Duodenal mucosa (tissue), 2 donors: Measurements from ENCODE around the gene TMEM116.
A peak's percentile ranks its signal among the peaks of the same experiment; 100 is the strongest.
"Not testable (repeated sequence)": the region's sequence is repeated elsewhere in the genome, so short reads cannot be mapped to it uniquely, and the experiment has no call there.

Experiments
- H3K27ac ChIP-seq: one replicate; pipeline ENCODE4 v1.7.0; 2013; ENCODE audit warnings: low read depth, low read length
- H3K27me3 ChIP-seq, 2 donors: one replicate each; pipeline ENCODE4 v1.7.0; 2013; ENCODE audit warnings: low read length in 2 of 2, control low read depth in 1 of 2; ENCODE audit not compliant: insufficient read depth in 2 of 2, control insufficient read depth in 1 of 2
- H3K36me3 ChIP-seq, 2 donors: one replicate each; pipeline ENCODE4 v1.7.0; 2013; ENCODE audit warnings: low read length in 2 of 2, control low read depth in 1 of 2; ENCODE audit not compliant: insufficient read depth in 2 of 2, control insufficient read depth in 1 of 2
- H3K4me1 ChIP-seq, 2 donors: one replicate each; pipeline ENCODE4 v1.7.0; 2013; ENCODE audit warnings: low read length in 2 of 2, control low read depth in 1 of 2; ENCODE audit not compliant: insufficient read depth in 2 of 2, control insufficient read depth in 1 of 2
- H3K4me3 ChIP-seq, 2 donors: one replicate each; pipeline ENCODE4 v1.7.0; 2013; ENCODE audit warnings: low read length in 2 of 2, low read depth in 1 of 2
- H3K9ac ChIP-seq, 2 donors: one replicate each; pipeline ENCODE4 v1.7.0; 2013; ENCODE audit warnings: low read length in 2 of 2, low read depth in 1 of 2
- H3K9me3 ChIP-seq, 2 donors: one replicate each; pipeline ENCODE4 v1.7.0; 2013; ENCODE audit warnings: low read length in 2 of 2, control low read depth in 1 of 2; ENCODE audit not compliant: control insufficient read depth in 1 of 2

Gene TMEM116

DNA sequence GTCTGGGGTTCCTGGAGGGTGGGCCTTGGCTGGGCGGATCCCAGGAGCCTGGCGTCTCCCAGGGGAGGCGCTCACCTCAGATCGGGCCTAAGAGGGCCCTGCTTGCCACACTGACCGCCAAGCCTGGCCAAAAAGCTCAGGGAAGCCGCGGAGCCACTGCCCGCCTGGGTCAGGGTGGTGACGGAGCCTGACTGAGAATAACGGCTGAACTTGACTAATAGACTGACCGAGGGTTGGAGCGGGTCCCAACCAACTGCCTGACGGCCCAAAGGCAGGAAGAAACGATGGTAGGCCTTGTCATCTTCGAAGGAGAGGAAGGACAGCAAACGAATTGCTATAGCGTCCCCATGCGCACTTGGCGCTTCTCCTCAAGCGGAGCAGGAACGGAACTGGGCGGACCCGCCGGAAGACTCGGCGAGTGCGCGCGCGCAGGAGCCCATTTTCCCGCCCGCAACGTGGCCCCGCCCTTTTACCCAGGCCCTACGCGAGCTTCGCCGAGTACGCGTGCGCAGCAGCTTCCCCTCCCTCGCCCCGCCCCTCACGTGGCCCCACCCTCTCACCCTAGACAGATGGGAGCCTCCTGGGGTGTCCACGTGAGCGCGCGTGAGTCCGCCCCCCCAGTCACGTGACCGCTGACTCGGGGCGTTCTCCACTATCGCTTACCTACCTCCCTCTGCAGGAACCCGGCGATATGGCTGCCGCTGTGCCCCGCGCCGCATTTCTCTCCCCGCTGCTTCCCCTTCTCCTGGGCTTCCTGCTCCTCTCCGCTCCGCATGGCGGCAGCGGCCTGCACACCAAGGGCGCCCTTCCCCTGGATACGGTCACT is at the start of gene TMEM116, which contains the start of gene ERP29:
TMEM116 (minus strand) TSS at position 391 of the 826 bp plus-strand sequence. CDS start 7,895 bp downstream, outside the sequence.
ERP29 (plus strand) TSS at position 652 of the 826 bp plus-strand sequence; CDS start at position 692, 40 bp downstream.
- Histone ChIP-seq H3K9me3 (no peaks in the 10 kb centered on the region), H3K27me3 (no peaks in the 10 kb centered on the region), H3K9ac (peak within 1 kb of the TSS; percentile 90 to 99), H3K27ac (peak within 1 kb of the TSS; percentile 92), H3K36me3 (peaks cover 9 to 12% of the 10 kb centered on the region in 2 donors), H3K4me1 (peaks cover 19 to 29% of the 10 kb centered on the region in 2 donors), H3K4me3 (peak within 1 kb of the TSS; percentile 92 to 93)

DNA sequence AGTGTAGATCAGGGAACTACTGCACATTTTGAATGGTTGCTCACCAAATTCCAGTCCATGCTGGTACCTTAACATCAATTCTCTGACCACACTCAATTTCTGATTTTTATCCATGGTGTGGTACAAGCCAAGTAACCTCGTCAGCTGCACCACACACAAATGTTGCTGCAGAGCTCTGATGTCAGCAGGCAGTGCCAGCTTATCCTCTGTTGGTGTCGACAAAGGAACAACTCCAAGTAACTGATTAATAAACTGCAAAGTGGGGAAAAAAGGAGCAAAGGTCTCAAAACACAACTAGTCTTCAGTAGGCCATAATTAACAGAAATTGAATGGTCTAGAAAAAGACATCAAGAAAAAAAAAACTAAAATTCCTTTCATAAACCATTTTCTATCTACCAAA is 48.2 kb upstream of the TMEM116 start:
- Histone ChIP-seq H3K9me3 (no peaks in the 10 kb centered on the region), H3K27me3 (no peaks in the 10 kb centered on the region), H3K36me3 (peaks cover 15 to 58% of the 10 kb centered on the region in 2 donors), H3K9ac (no peak overlapping the region), H3K27ac (no peak overlapping the region), H3K4me1 (no peaks in the 10 kb centered on the region), H3K4me3 (no peak overlapping the region)

DNA sequence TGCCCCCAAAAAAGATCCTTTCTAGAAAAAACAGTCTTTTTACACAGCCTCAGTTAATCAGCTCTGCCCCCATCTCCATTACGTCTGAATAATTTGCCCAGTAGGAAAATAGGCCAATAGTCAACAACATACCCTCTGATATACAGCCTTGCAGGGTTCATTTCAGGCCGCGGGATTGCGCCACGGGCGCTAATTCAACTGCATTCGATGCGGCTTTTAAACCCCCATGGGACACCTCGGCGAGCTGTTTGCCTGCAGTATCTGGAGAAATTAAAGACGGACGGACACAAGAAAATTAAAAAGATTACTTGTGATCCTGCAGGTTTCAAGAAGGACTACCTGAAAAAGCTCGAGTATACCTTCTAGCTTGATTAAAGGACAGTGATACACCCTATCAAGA is 36.4 kb upstream of the TMEM116 start:
- H3K36me3 ChIP-seq, result peaks cover 30 to 83% of the 10 kb centered on the region in 2 donors
- H3K4me3 ChIP-seq, result no peak overlapping the region
- H3K9me3 ChIP-seq, result no peaks in the 10 kb centered on the region
- no peak overlapping the region for H3K27ac ChIP-seq
- no peaks in the 10 kb centered on the region for H3K27me3 ChIP-seq
- no peak overlapping the region for H3K9ac ChIP-seq
- H3K4me1 ChIP-seq, result no peaks in the 10 kb centered on the region

DNA sequence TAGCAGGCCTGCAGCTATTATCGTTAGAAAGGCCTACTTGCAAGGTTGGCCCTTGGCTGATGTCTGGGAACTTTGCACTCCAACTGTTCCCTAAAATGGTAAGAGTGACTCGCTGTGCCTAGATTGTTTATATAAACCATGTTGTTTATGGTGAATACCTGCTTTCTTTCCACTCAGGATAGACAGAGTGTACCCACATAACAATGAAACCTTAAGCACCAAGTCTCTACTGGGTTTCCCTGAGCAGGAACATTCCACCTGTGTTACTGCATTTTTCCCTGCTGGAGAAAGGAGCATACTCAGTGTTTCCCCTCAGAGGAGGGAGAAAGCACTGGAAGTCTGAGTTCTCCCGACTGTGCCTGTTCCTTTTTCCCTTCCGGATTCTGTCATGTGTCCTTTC is 33.0 kb upstream of the TMEM116 start:
- Histone ChIP-seq H3K36me3 (peaks cover 24 to 75% of the 10 kb centered on the region in 2 donors), H3K27ac (no peak overlapping the region), H3K4me1 (no peaks in the 10 kb centered on the region), H3K9me3 (no peaks in the 10 kb centered on the region), H3K4me3 (no peak overlapping the region), H3K27me3 (no peaks in the 10 kb centered on the region), H3K9ac (no peak overlapping the region)

DNA sequence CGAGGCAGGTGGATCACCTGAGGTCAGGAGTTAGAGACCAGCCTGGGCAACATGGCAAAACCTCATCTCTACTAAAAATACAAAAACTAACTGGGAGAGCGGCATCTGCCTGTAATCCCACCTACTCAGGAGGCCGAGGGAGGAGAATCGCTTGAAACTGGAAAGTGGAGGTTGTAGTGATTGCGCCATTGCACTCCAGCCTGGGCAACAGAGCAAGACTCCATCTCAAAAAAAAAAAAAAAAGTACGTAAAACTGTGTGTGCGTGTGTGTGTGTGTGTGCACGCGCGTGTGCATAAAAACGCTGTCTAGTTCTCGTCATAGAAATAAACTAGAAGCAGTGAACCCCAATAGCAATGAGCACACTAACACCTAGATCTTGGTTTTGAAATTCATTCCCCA is 23.6 kb upstream of the TMEM116 start:
- H3K4me1 ChIP-seq, H3K4me3 ChIP-seq, H3K27ac ChIP-seq, H3K9me3 ChIP-seq, H3K9ac ChIP-seq, H3K27me3 ChIP-seq: not testable (repeated sequence)
- H3K36me3 ChIP-seq, result peaks cover 34 to 63% of the 10 kb centered on the region in 2 donors

DNA sequence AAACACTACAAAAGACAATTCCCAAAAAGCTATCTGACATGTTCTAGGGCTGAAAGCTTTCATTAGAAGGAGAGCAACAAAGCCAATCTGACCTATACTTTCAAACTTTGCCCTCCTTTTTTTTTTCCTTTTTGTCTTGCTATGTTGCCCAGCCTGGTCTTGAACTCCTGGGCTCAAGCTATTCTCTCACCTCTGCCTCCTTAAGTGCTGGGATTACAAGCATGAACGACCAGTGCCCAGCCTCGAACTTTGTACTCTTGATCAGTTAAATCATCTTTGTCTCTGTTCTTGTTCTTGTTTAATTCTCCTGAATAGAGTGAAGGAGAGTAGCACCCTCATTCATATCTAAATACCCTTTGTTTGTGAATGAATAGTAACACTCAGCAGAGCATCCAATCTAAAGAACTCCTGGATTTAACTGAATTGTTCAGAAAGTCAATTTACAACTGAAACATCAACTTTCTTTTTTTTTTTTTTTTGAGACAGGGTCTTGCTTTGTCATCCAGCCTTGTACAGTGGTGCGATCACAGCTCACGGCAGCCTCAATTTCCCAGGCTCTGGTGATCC is 22.3 kb upstream of the TMEM116 start:
- no peak overlapping the region for H3K27ac ChIP-seq
- no peaks in the 10 kb centered on the region for H3K9me3 ChIP-seq
- H3K9ac ChIP-seq, result no peak overlapping the region
- no peaks in the 10 kb centered on the region for H3K4me1 ChIP-seq
- H3K27me3 ChIP-seq, result no peaks in the 10 kb centered on the region
- no peak overlapping the region for H3K4me3 ChIP-seq
- peaks cover 35 to 62% of the 10 kb centered on the region in 2 donors for H3K36me3 ChIP-seq

DNA sequence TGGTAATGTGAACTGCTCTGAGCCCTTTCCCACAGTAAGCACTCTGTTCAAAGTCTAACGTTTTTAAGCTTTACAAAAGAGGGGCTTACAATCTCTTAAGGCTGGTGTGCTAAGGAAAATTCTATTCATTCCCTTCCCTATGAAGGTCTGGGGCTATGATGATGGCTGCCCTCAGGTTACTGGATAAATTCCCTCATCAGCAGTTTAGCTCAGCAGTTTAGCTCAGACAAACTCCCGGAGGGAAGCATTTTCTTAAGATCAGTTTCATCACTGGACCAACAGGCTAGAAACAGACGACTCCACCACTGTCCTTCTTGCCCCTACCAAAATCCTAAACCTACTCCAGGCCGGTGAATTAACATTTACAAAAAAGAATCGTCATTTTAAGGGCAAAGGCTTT is 19.3 kb upstream of the TMEM116 start:
- H3K9me3 ChIP-seq, result no peaks in the 10 kb centered on the region
- peaks cover 17 to 52% of the 10 kb centered on the region in 2 donors for H3K36me3 ChIP-seq
- H3K9ac ChIP-seq, result no peak overlapping the region
- no peaks in the 10 kb centered on the region for H3K27me3 ChIP-seq
- no peaks in the 10 kb centered on the region for H3K4me1 ChIP-seq
- no peak overlapping the region for H3K4me3 ChIP-seq
- no peak overlapping the region for H3K27ac ChIP-seq

DNA sequence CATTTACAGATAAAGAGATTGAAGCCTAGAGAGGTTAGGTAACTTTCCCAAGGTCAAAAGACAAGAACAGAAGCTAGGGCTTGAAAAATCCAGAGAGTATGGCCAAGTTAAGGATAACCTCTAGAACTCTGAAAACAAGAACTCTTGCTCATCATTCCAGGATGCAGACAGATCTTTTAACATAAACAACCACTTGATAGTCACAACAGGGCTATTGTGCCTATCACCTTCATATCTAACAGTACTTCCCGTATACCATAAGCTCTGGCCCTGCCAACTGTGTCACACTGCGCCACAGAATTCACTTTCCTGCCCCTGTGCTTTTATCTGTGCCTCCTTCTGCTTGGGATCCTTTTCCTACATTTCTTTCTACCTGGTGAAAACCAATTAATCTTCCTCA is 18.5 kb upstream of the TMEM116 start:
- no peaks in the 10 kb centered on the region for H3K9me3 ChIP-seq
- no peaks in the 10 kb centered on the region for H3K27me3 ChIP-seq
- no peak overlapping the region for H3K9ac ChIP-seq
- H3K36me3 ChIP-seq, result peaks cover 17 to 47% of the 10 kb centered on the region in 2 donors
- H3K4me3 ChIP-seq, result no peak overlapping the region
- H3K27ac ChIP-seq, result no peak overlapping the region
- H3K4me1 ChIP-seq, result no peaks in the 10 kb centered on the region

DNA sequence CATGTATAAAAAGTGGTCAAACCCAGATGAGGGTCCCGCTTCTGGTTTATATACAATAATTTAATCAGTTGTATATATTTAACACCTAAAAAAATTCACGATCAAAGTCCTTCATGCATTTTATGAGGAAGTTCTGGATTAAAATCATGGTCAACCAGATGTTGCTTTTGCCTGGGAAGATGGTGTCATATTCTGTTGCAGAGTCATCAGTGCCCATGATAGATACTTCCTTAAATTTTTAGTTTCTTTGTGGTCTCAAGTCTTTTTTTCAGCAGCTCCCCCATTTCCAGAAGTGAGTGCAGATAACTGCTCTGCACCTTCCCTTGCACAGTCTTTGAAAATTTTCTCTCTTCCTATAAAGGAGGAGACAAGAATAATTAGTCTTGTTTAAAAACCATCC is 16.3 kb upstream of the TMEM116 start:
- H3K9me3 ChIP-seq, result no peaks in the 10 kb centered on the region
- H3K9ac ChIP-seq, result no peak overlapping the region
- no peak overlapping the region for H3K27ac ChIP-seq
- H3K27me3 ChIP-seq, result no peaks in the 10 kb centered on the region
- H3K36me3 ChIP-seq, result peaks cover 17 to 42% of the 10 kb centered on the region in 2 donors
- H3K4me1 ChIP-seq, result no peaks in the 10 kb centered on the region
- H3K4me3 ChIP-seq, result no peak overlapping the region

DNA sequence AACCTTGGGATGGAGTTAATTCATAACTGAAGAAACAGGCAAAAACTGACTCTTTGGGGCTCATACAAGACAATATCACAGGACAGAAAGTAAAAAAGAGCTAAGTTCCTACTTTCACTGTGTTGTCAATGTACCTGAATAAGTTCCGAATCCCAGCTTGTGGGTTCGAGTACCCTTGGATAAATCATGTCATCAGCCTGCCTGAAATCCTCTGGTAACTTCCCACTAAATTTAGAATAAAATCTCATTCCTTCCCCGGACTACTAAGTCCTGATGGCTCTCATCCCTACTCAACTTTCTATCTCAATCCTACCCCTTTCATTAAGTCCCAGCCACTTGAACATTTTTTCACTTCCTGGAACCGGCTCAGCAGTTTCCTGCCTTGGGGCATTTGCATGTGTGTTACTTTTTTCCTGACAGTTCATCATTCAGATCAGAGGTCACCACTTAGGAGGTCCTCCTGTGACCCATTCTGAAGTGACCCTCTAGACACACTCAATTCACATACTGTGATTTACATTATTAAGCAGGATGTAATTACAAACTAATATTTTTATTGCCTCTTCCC is 12.9 kb upstream of the TMEM116 start:
- Histone ChIP-seq H3K27me3 (no peaks in the 10 kb centered on the region), H3K4me1 (no peaks in the 10 kb centered on the region), H3K36me3 (peaks cover 18 to 53% of the 10 kb centered on the region in 2 donors), H3K4me3 (no peak overlapping the region), H3K27ac (no peak overlapping the region), H3K9me3 (no peaks in the 10 kb centered on the region), H3K9ac (no peak overlapping the region)
